Measurements from ENCODE around the gene NOL4.

NOL4 gene

DNA sequence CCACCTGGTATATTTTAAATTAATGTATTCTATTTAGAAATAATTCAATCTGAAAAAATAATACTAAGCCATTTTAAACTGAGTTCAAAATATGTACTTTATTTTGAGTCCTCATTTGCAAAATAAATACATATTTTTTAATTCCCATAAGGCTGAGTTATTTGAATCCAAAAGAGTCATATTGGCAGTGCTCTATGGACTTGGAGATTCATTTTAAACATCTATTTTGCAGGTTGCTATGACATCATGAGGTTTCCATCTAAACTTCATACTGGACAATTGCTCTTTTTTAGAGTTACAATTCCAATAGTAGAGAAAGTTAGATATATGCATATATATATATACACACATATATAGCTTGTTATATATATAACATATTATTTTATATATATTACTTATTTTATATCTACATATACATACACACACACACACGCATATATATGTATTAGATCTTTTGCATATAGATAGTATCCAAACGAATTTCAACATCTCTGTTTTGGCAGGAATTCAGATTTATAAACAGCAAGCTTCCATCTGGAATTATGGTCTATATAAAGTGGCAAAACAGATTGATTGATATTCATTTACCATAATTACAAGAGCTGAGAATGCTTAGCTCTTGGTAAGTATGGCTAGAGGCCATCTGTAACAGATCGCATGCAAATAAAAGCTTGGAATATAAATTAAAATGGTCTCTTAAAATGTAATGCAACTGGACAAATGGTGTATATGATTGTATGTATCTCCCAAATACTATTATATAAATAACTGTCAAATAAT lies 34.9 kb downstream of the NOL4 start:
- no peak for DNase-seq (ENCODE audit: low spot score)
- Histone ChIP-seq H3K14ac (ENCODE audit: low read length) (no peak overlapping the region), H3K36me3 (replicated peaks in 1 of 2; ENCODE audit: control insufficient read depth in 2 of 2, insufficient read depth in 2 of 2, low read length in 2 of 2) (no peaks in the 10 kb centered on the region), H2AK5ac (ENCODE audit: low read depth, low read length) (no peak overlapping the region), H3K79me1 (ENCODE audit: low read depth, low read length) (no peaks in the 10 kb centered on the region), H3K4me1 (ENCODE audit: control insufficient read depth in 2 of 2, insufficient read depth in 1 of 2, low read depth in 1 of 2, low read length in 2 of 2) (no peaks in the 10 kb centered on the region), H2BK120ac (ENCODE audit: low read depth, low read length) (no peak overlapping the region), H3K23ac (ENCODE audit: low read depth, low read length, poor library complexity) (no peak overlapping the region), H4K8ac (ENCODE audit: low read depth, low read length) (no peak overlapping the region), H3K18ac (ENCODE audit: low read length) (no peak overlapping the region), H3K4me3 (ENCODE audit: low read length in 2 of 2) (no peak overlapping the region), H2BK12ac (ENCODE audit: low read length) (no peak overlapping the region), H2BK5ac (ENCODE audit: low read length) (no peak overlapping the region), H4K91ac (ENCODE audit: low read depth, low read length, poor library complexity) (no peak overlapping the region), H2BK15ac (ENCODE audit: low read length) (no peak overlapping the region), H3K4me2 (ENCODE audit: insufficient read depth, low read length, poor library complexity, severe bottlenecking) (no peak overlapping the region), H3K9ac (ENCODE audit: low read depth, low read length, poor library complexity) (no peak overlapping the region), H3K27ac (replicated peaks; ENCODE audit: low read length) (no peak overlapping the region), H3K9me3 (replicated peaks in 1 of 2; ENCODE audit: control insufficient read depth in 2 of 2, insufficient read depth in 1 of 2, low read depth in 1 of 2, low read length in 2 of 2) (no peaks in the 10 kb centered on the region), H3K27me3 (ENCODE audit: control insufficient read depth in 3 of 3, insufficient read depth in 3 of 3, low read depth in 1 of 3, low read length in 3 of 3) (no peaks in the 10 kb centered on the region), H3K4ac (ENCODE audit: low read length) (no peak overlapping the region), H2AFZ (ENCODE audit: low read length) (no peak overlapping the region)
- no CpG with 5 or more reads among the region's 3 CpGs for WGBS, 2 donors (ENCODE audit: extremely low coverage in 2 of 2, insufficient read length in 2 of 2, insufficient replicate concordance in 1 of 2)

Measured in neuronal stem cell (in vitro differentiated cells).